GM23248 (cell line): Measurements from ENCODE around the gene PTPRD.

Experiments
- EZH2 ChIP-seq: fragments of 200-600 bp; sonication (generic); IDR thresholded peaks from 2 replicates; pipeline ENCODE4 v1.6.1; 2018; ENCODE audit warnings: antibody characterized with exemption, mild to moderate bottlenecking; ENCODE audit not compliant: insufficient read depth, poor library complexity, severe bottlenecking
- EZH2phosphoT487 ChIP-seq: fragments of 200-600 bp; sonication (generic); IDR thresholded peaks from 2 replicates; pipeline ENCODE4 v1.6.1; 2018; ENCODE audit warnings: antibody characterized with exemption, moderate library complexity, mild to moderate bottlenecking, low read depth; ENCODE audit not compliant: insufficient read depth

DNA sequence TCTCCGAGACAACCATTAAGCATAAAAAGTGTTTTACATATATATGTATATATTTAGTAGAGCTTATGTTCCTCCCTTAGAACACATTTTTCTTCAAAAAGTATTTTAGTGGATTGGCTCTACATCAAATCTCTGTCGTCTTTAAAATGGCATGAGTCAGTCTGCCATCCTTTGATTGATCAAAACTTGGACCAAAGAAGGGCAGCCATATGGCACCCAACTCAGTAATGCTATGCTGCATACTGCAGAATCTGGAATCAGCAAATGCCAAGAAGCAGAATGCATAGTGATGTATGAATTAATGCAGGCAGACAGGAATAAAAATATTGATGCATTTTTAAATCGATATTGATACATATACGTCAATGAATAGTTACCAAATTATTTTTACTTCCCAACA is 1074.4 kb downstream of the PTPRD start:
- TF ChIP-seq EZH2: no peak
- no peak for TF ChIP-seq EZH2phosphoT487
